NCI-H146 treated with DMSO at 0.1 percent for 48 hours (cell line): Measurements from ENCODE around the gene SAMD4B.
"Not testable (repeated sequence)": the region's sequence is repeated elsewhere in the genome, so short reads cannot be mapped to it uniquely, and the experiment has no call there.

Experiments
- DNase-seq: peaks from one replicate; lab custom pipeline; 2025; ENCODE audit not compliant: unreplicated experiment; lab: John Stamatoyannopoulos, UW

The SAMD4B gene

DNA sequence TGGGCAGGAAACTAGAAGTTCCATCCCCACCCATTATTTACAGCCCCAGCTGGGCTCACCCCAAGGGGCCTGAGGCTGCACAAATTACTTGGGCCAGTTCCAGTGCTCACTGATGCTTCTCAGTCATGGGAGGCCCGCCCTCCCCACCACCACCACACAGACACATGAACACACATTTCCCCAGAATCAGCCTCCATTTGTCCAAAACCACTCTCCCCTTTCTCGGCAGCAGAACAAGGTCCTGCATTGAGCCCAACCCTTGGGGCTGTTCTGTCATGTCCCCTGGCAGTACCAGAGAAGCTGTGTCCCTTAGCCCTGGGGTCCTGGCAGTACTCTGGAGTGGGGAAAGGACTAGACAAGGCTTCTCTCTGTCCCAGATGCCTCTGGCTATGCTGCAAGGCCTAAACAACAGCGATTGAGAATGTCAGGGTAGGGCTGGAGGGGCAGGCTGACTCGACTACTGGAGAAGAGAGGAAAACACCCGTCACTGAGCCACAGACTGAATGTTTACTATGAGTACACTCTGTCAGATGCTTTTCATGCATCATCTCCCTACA lies 21.8 kb downstream of the SAMD4B start:
- DNase-seq: no peak

DNA sequence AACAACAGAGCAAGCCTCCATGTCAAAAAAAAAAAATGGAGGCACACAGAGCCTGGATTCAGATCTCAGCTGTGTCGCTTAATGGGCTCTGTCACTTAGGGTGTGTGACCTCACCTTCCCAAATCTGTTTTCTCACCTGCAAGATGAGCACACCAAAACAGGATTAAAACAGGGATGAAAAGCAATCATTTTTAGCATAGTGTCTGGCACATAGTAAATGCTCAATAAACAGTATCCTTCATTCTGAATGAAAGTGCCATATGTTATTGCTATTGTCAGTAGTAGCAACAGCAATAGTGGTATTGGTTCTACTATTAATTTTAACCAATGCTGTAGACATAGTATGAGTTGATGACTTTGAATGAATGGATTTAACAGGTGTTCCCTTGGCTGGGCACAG lies 23.3 kb downstream of the SAMD4B start:
- no peak for DNase-seq

DNA sequence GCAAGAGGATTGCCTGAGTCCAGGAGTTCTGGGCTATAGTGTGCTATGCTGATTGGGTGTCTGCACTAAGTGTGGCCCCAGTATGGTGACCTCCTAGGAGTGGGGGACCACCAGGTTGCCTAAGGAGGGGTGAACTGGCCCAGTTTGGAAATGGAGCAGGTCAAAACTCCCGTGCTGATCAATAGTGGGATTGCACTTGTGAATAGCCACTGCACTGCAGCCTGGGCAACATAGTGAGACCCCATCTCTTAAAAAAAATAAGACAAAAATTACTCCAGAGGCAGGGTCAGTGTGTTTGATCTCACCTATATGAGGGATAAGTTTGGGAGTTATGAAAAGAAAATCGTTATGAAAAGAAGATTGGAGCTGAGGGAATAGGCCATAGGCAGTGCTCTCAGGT lies 27.0 kb downstream of the SAMD4B start:
- no peak for DNase-seq

DNA sequence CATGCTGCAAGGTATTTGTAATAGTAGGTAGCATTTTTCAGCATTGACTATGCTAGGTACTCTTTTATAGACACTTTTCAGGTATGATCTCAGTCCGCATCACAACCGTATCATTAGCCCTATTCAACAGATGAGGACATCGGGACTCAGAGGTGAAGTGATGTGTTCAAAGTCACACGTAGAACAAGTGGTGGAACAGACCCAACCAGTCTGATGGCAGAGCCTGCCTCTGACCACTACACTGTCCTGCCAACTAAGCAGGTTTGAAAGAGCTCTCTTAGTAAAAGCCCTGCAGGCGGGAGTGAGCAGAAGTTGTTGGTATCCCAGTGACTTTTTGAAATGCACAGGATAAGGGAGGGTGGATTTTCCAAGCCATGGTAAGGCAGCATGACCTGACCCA lies 28.5 kb downstream of the SAMD4B start:
- DNase-seq: no peak

DNA sequence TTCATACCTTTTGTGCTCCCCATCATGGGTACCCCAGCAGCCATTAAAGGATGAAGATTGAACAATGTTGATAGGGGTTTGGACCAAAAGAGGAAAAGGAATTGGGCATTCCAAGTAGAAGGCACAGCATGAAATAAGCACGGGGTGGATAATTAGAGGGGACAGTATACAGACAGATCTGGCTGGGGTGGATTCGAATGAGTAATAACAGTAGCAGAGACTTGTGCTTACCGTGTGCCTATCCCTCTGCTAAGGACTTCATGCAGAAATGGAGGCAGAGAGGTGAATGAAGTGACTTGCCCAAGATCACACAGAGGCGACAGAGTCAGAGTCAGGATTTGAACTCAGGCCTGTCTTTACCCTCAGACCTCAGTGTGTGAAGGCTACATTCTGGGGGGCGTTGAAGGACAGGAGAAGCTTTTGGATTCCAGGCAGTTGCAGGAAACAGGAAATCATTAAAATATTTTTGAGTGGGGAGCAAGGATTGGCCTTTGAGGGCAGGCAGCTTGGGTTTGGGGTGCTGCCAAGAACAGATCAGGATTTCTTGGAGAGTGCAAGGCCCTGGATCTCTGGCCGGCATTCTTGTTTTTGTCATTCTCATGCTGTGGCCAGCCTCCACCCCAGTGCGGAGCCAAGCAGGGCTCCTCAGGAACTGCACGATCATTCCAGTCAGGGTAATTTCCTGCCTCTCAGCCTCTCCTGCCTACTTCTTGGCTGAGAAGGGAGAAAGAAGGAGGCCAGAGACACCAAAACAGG lies 30.0 kb downstream of the SAMD4B start:
- no peak for DNase-seq

DNA sequence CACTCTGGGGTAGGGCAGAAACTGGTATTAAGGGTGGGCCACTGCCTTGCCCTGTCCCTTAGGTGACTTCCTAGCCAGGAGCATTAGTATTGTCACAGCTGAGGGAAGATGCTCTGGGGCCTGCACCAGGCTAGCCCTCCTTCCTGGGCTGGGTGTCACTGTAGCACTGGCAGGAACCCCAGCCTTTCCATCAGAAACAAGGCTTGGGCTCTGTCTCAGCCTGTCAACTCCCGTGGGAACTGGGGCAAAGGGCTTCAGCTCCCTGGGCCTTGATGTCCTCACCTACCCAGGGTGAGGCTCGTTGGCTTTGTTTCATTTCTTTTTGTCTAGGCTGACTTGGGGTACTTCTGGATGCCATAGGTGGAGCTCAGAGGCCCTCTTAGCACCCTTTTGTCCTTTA lies 30.7 kb downstream of the SAMD4B start:
- no peak for DNase-seq

DNA sequence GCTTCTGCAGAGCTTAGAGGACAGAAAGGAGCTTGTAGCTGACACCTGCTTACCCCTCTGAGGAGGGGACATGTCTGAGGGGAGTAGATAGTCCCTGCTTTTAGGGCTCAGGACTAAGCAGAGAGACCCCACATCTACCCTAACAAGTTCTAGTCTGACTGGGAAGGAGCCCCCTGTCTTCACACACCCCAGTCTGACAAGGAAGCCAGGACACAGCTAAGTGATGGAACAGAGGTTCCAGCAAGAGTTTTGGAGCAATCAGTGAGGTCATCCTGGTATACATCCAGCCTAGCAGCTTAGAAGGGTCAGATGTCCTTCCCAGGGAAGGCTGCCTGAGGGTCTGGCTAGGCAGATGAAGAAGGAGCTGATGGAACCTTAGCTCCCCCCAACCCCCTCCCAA lies 33.7 kb downstream of the SAMD4B start:
- no peak for DNase-seq

DNA sequence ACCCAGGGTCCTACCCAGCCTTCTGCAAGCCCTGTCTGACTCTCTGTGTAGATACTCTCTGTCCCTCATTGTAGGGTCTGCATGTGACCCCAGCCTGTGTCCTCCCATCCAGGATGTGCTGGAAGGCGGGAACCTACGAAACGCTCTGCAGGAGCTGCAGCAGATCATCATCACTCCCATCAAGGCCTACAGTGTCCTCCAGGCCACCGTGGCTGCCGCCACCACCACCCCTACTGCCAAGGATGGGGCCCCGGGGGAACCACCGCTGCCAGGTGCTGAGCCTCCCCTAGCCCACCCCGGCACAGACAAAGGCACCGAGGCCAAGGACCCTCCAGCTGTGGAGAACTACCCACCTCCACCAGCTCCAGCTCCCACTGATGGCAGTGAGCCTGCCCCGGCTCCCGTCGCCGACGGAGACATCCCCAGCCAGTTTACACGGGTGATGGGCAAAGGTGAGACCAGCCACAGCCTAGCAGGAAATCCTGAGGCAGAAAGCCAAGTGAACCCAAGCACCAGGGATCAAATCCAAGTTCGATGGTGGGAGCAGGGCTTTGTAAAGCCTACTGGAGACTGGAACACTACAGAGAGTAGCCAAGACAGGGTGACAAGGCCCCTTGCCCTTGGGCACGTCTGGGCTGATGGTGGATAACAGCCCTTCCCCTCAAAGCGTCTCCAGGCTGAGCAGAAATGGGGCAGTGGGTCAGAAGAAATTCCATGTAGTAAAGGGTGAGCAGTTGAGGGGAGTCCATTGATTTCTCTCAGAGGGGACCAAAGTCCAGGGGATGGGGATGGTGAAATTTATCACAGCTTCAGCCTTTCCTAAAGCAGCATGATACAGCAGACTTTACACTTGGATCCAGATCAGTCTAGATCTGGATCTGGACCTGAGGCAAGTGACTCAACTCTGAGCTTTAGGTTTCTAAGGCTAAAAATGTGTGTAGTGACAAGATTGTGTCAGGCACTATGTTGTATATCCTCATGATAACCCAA lies 35.4 kb downstream of the SAMD4B start:
- no peak for DNase-seq

DNA sequence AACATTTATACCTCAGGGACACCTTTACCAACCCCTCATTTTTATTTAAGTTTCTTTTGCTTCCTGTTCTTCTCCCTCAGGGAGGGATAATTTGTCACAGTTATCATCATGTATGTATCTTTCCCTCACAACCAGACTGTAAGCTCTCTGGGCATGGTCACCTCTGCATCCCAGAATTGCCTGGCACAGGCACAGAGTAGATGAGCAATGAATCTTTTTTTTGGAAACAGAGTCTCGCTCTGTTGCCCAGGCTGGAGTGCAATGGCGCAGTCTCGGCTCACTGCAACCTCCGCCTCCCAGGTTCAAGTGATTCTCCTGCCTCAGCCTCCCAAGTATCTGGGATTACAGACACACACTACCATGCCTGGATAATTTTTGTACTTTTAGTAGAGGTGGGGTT lies 37.1 kb downstream of the SAMD4B start:
- DNase-seq: not testable (repeated sequence)

DNA sequence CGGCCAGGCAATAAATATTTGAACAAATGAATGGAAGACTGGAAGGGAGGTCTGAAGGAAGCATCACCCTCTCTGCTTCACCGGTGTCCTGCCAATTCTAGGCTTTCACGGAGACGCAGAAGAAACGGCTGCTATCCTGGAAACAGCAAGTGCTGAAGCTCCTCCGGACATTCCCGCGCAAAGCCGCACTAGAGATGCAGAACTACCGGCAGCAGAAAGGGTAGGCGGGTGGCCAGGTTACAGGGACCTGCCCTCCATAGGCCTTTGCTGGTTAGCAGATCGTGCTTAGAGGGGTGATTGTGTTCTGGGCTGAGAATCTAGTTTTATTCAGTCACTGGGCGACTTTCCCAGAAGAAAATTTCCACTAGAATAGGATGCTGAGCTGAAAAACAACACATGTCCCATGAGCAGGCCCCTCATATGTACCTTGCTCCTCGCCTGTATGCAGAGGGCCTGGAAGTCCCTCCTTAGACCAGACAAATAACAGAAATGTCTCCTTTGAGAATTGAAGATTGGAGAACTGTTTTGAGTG lies 37.7 kb downstream of the SAMD4B start:
- DNase-seq: no peak

DNA sequence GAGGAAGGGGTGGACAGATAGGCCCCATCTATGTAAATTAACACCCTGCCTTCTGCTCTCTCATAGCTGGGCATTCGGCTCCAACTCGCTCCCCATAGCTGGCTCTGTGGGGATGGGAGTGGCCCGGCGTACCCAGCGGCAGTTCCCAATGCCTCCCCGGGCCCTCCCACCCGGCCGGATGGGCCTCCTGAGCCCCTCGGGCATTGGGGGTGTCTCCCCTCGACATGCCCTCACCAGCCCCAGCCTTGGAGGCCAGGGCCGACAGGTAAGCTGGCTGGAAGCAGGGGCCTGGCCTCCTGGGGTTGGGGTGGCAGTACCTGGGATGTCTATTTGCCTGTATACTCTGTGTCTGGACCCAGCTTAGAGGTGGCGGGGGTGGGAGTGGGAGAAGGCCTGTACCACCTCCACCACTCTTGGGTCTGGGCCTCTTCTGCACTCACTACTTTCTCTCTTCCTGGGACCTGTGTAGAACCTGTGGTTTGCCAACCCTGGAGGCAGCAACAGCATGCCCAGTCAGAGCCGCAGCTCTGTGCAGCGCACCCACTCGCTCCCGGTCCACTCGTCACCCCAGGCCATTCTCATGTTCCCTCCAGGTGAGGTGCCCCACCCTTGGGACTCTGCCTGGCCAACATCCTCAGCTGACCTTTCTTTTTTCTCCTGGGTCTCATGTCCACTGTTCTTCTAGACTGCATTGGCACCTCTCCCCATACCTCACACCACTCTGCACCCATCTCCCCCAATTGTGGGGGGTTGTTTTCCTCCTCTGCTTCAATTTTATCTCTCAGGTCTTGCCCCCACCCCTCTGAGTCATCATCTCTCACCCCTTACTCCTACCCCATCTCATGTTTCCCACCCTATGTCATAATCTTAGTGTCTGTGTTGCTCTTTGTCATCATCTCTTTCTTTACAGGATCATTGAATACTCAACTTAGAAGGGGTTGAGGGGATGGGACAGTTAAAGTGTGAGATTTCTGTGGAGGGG lies 38.6 kb downstream of the SAMD4B start:
- DNase-seq: no peak

DNA sequence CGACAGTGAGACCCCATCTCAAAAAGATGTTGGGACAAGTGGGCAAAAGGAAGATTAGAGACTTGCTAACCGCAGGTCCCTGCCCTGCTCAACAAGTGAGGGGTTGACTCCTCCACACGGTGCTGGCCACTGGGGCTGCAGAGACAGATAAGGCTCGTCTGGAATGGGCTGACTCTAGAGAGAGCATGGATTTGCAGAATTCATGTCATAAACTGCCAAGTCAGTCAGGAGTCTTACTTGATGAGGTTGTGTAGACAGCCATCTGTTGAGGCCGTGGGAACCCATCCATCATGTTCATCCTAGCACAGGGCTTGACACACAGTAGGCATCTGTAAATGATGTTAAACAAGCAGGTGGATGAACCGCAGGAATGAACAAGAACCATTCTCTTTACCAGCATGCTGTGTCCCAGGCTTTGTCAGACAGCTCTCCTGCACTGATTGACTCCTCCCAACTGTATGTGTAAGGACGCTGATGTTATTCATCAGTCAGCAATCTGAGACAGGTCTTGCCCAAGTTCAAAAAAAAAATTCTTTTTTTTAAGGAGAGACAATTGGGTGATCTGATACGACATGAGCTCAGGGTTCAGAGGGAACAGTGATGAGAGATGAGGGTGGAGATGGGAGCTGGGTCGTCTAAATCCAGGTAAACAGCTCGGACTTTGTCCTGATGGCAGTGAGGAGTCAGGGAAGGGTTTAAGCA lies 39.8 kb downstream of the SAMD4B start:
- DNase-seq: no peak

DNA sequence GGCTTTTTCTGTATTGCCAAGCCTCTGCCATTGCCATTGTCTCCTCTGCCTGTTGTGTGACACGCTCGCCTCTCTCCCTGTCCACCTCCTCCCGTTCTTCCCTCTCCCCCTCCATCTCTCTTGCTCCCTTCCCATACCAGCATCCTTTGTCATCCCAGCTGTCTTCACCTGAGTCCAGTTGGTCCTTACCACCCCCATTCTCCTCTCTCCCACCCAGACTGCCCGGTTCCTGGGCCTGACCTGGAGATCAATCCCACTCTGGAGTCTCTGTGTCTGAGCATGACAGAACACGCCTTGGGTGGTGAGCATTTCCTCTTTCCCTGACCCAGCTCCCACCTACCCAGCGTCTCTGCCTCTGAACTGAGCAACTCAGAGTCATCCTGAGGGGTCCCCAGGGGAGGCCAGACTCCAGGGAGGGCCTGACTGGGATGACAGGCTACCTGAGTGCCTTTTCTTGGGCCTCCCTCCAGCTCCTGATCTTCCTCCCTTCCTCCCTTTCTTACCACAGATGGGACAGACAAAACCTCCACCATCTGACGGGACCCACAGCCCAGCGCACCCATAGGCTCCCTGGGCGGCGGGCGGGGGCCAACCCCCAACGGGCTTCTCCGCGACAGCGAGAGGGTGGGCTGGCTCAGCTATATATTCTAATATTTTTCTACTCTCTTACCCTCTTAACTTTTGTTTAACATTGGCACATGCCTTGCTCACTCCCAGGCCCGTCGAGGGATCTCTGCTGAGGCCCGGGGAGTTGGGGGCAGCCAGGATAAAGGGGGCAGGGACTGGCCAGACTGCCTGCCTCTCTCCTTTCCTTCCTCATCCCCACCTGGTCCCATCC lies 41.0 kb downstream of the SAMD4B start:
- no peak for DNase-seq

DNA sequence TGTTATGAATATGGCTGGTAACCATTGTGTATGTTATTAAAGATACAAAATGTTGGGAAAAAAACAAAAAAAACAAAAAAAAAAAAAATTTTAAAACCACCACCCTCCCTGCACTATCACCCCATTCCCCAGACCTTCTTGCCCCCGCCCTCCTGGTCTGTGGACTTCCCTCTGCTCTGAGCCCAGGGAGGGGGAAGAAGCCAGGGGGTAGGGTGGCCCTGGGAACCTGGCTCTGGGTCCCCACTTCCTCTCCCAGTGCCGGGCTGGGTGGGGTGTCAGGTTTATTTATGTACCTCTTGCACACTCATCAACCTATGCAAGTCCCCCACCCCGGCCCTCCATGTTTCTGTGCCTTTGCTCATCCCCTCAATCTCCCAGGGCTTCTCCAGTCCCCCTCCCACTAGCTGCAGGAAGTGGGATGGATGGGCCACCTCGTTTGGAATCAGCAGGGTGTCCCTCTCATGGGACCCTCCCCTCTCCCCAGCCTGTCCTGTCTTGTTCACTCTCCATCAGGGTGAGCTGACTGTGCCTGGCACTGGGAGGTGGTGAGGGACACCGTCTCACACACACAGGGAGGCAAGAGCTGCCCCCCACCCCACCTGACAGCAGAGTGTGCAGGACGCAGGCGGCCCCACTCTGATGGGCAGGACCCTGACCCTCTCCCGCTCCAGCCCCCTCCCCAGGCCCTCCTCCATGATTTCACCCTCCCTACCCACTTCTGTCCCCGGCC lies 42.8 kb downstream of the SAMD4B start:
- no peak for DNase-seq

DNA sequence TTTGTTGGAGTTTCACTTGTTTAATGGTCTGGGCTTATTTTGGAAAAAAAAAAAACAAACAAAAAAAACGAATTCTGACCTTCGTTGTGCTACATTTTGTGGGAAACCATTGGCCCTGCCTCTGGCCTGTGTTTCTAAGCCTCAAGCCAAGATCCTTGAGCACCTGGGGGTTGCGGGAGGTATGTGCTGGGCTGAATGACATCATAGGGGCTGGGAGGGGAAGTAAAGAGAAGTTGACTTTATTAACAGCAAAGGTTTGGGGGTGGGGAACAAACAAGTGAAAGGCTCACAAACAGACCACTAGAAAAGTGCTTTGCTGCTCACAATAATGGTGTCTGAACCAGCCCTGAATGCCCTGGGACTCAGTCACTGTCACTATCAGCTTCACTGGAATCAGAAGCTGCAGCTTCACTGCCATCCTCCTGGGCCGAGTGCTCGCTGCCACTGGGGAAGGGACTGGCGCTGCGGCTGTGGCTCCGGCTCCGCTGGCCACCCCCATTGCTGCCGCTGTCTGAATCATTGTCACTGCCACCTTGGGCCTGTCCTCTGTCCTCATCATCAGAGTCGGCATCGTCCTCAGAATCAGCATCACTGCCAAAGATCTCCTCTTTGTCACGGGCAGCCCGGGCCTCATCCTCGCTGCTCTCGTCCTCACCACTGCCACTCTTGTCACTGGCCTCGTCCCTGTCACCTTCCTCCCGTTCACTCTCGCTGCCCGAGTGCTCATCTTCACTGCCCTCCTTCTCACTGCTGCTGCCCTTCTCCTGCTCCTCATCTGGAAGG lies 43.6 kb downstream of the SAMD4B start:
- DNase-seq: no peak

DNA sequence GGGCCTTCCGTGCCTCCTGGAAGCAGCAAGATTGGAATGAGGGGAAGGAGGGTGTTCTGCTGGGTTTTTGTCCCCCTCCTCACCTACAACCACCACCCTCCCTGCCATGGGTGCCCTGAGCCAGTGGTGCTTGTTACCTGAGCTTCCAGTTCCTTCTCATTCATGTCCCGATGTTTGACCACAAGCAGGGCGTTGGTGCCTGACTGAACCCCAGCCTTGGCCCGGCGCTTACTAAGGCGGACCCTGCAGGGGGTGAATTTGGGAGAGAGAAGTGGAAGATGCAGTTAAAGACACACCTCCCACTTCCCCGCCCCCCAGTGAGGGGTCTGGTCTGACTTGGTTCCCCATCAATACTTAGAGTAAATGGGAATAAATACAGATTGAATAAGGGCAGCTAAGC lies 44.3 kb downstream of the SAMD4B start:
- no peak for DNase-seq

DNA sequence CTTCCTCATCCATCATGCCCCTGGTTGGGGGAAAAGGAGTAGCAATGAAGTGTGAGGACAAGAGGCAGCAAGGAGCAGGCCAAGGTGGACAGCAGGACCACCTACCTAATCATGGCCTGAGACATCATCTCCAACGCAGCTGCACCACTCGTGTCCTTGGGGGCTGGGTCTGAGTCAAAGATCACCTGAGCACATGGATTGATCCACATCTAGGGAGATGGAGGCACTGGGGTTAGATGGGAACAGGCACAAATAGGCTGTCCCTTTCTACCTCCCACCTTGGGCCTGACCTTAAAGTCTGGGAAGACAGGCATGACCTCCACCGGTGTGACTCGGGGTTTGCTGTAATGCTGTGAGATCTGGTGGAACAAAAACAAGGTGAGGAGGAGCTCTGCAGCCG lies 46.4 kb downstream of the SAMD4B start:
- DNase-seq: no peak
